Measurements from ENCODE around the gene CEP120.
"Not testable (repeated sequence)": the region's sequence is repeated elsewhere in the genome, so short reads cannot be mapped to it uniquely, and the experiment has no call there.

Gene CEP120

DNA sequence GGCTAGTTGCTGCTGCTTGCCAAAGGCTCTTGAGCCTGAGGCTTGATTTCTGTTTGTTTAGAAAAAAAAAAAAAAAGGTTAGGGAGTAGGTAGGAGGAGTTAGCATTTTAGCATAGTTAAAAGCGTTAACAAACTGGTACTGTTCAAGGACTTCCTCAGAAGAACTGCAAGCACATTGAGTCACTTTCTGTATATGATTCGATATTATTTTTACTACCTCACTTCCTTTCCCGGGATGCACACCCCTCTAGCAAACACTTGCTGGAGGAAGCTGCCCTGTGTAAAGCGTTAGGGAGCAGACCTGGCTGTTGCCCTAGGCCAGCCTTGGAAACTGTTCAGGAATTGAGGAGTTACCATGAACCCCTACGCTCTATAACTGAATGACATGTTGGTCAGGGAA lies 15.7 kb upstream of the CEP120 start:
- DNase-seq (ENCODE audit: low read depth, low spot score) = no peak

DNA sequence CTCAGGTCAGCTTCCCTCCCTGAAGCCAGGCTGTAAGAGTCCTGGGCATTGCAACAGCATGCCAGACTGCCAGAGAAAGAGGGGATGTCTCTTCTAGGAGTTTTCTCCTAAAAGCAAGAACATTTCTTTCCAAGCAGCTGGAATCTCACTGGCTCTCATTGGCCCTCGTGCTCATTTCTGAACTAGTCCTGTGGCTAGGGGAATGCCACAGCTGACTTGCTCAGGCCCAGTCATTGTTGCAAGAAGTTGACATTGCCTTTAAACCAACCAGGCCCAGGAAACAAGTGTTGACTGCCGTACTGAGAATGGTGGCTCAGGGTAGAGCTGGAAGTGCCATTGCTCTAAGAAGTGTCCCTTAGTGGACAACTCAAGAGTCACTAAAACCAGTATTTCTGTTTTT lies 15.0 kb upstream of the CEP120 start:
- no peak for DNase-seq (ENCODE audit: low read depth, low spot score)

GRCh38 chr5:123436201-123436600 lies 13.0 kb upstream of the CEP120 start:
- DNase-seq (ENCODE audit: low read depth, low spot score) = no peak

DNA sequence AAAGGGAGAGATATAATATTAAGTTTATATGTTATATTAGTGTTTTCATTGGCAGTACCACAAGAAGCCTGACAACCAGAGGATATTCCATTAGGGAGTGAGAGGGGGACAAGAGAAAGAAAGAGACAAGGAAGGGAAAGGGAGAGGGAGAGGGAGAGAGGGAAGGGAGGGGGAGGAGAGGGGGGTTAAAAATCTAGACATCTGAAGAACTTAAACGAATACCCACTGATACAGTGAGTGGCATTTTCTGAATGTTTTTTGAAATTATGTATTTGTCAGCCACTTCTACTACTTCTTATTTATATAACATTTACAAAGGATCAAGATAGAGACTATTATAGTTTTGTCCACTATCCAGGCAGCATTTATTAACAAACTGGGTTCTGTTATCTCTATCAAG lies 11.6 kb upstream of the CEP120 start:
- no peak for DNase-seq (ENCODE audit: low read depth, low spot score)

DNA sequence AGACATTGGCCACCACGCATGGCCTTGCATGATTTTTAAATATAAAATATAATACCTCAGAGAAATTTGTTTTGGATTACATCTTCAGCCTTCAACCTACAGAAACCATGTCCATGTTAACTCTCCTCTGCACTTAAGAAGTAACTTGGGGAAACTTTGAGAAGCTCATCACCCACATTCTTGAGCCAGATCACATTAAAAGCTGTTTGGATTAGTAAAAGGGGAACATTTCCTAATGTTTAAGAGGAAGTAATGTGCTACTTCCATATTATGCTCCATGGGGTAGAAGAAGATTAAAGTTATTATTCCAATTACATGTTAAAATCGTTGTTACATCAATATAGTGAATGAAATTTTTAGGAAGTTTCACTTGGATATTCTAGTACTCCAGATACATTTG lies 10.4 kb upstream of the CEP120 start:
- no peak for DNase-seq (ENCODE audit: low read depth, low spot score)

GRCh38 chr5:123430441-123430840 lies 7.2 kb upstream of the CEP120 start:
- DNase-seq (ENCODE audit: low read depth, low spot score) = not testable (repeated sequence)

DNA sequence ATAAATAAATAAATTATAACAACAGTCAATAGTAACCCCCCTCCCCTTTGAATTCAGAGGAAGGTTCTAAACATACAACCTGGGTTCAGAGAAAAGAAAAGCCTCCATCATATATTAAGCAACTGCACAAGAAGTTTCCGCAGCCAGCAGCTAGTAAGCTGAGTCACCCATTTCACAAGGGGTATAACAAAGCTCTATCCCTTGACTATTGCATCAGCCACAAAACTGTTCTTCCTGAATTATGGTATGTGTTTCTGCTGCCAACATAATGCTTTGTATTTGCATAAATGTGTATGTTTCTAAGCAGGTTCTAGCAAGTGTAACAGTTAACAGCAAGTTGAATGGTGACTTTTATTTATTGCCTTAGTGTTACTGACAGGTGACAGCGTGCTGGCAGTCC lies 6.8 kb upstream of the CEP120 start:
- peak; percentile 57 for DNase-seq (ENCODE audit: low read depth, low spot score)

DNA sequence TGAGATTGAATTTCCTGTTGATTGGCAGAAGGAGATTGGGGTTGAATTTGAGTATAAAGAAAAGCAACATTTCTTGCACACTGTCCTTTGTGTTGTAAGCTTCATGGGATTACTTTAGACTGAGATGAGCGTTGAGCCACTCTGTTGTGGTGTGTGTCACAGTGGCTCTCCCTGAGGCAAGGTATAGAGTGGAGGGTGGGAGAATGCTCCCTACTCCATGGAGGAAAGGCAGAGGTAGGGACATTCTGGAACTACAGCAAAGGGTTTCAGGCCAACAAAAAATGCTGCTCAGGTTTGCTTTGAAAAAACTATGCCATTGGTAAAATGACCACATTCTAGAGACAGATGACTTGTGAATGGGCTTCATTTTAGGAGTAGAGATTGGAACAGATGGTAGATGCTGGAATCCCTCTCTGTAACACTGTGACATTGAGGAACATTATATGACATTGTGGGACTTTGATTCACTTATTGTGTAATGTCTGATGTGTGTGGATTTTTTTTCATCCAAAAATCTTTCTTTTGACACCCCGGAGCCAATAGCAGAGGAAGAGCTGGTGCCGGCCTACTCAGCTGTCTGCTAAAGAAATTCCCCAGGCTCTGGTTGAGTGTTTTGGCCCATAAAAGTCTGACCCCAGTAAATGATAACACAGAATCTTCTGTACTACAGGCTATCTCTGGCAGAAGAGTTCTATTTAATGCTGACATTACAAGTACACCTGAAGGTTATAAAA lies 6.2 kb upstream of the CEP120 start:
- DNase-seq (ENCODE audit: low read depth, low spot score) = no peak

DNA sequence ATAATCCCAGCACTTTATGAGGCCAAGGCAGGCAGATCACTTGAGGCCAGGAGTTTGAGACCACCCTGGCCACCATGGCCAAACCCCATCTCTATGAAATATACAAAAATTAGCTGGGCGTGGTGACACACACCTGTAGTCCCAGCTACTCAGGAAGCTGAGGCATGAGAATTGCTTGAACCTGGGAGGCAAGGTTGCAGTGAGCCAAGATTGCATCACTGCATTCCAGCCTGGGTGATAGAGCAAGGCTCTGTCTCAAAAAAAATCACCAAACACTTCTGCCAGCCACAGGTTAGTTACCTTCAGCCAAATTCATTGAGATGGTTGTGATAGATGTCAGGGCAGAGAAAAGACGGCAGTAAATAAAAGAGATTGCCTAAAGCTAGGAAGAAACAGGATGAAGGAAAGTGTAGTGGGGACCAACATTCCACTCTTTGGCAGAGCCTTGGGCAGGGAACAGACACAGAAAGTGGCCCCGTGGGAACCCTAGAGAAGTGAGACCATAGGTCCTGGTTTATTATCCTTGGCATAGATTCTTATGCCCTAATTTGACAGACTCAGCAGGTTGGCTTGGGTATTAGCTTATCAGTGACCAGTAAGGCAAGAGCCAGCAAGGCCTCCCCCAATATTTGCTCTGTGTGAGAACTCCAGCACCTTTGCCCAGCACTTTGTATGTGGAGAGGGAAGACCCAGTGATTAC lies 5.5 kb upstream of the CEP120 start:
- DNase-seq (ENCODE audit: low read depth, low spot score) = no peak

- DNase-seq (ENCODE audit: low read depth, low spot score) = no peak
Measured at GRCh38 chr5:123427281-123427680, 4.1 kb upstream of the CEP120 start.

DNA sequence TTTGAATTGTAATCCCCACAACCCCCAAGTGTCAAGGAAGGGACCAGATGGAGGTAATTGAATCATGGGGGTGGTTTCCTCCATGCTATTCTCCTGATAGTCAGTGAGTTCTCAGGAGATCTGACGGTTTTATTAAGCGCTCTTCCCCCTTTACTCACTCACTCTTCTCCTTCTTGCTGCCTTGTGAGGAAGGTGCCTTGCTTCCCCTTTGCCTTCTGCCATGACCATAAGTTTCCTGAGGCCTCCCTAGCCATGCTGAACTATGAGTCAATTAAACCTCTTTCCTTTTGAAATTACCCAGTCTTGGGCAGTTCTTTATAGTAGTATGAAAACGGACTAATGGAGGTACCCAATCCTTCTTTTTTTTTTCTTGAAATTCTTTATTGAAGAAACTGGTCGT lies 2.2 kb upstream of the CEP120 start:
- no peak for DNase-seq (ENCODE audit: low read depth, low spot score)

DNA sequence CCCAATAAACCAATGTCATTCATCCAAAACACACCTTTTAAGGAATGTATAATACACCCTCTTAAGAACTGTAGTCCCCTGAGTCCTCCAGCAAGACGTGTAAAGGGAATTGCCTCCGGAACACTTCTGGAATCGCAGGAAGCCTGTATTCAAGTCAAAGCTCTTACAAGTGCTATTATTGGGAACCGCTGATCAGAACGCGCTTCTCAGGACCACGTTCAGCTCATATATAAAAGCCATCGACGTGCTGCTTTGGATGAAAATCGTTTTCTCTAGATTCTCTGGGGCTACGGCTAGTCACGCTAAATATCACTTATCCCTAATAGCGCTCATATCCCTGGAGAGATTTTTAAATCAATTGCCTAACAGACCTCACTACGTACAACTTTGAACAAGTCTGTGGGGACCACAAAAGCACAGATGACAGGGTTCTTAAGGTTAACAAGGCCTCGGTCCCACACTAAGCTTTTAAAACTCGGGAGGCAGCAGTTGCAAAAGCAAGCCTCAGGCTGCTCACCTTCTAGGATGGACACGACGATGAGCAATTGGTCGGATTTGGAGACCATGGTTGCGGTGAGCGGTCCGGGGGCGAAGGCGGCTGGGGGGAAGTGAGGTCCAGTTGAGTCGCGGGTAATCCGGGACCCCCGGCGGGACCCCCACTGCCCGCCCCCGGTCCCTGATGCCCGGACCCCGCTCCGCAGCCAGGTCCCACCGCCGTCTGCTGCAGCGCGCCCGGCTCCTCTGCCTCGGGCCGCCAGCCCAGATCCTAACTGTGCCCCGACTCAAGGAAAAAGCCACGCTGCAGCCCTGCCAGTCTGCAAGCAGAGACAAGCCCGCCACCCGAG lies 548 bp downstream of the CEP120 start:
- peak; percentile 53 for DNase-seq (ENCODE audit: low read depth, low spot score)

GRCh38 chr5:123421773-123422172 lies 1.4 kb downstream of the CEP120 start:
- peak; percentile 13 for DNase-seq (ENCODE audit: low read depth, low spot score)

DNA sequence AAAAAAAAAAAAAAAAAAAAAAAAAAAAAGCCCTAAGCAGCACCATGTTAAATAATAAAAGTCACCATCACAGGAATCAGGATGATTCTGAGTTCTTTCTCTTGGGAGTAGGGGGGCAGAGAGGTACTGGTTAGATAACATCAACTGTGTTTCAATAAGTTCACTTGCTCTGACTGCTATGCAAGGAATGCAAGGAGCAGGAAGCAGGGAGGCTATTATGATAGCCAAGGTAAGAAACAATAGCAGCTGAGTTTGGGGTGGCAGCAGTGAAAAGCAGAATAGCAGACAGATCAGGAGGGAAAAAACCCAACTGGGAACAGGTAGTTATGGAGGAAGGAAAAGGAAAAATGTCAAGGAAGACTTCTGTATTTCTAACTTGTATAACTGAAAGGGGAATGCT lies 8.2 kb downstream of the CEP120 start:
- DNase-seq (ENCODE audit: low read depth, low spot score) = peak; percentile 7

DNA sequence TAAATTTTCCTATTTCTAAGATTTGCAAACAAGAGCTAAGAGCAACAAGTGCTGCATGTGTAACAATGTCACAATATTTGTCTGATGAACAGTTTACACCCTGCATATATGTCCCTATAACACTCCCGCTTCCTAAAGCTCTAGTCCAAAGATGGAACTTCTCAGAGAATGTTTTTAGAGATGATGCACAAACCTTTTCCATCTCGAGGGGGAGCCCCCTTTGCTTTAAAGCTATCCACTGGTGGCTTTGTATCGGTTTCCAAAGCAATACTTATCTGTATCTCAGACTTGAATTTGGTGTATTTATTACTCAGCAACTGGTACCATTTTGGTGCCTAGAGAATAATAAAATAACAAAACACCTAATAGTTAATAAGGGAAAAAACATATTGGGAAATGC lies 11.0 kb downstream of the CEP120 start:
- no peak for DNase-seq (ENCODE audit: low read depth, low spot score)

- DNase-seq (ENCODE audit: low read depth, low spot score) = not testable (repeated sequence)
Measured at GRCh38 chr5:123401999-123402398, 21.2 kb downstream of the CEP120 start.

GRCh38 chr5:123401320-123401719 lies 21.9 kb downstream of the CEP120 start:
- DNase-seq (ENCODE audit: low read depth, low spot score) = no peak

DNA sequence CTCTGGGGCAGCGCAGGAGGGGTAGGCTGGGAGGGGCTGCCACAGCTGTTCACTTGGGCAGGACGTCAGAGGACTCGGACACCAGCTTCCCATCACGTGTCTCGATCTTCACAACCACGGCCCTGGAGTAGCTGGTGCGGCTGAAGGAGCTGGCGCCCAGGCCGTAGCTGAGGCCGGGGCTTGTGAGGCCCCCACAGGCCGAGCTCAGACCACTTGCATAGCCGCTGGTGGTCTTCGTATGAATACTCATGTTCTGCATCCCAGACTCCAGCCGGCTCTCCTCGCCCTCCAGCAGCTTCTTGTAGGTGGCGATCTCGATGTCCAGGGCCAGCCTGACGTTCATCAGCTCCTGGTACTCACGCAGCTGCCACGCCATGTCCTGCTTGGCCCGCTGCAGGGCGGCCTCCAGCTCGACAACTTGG lies 22.3 kb downstream of the CEP120 start:
- DNase-seq (ENCODE audit: low read depth, low spot score) = not testable (repeated sequence)

DNA sequence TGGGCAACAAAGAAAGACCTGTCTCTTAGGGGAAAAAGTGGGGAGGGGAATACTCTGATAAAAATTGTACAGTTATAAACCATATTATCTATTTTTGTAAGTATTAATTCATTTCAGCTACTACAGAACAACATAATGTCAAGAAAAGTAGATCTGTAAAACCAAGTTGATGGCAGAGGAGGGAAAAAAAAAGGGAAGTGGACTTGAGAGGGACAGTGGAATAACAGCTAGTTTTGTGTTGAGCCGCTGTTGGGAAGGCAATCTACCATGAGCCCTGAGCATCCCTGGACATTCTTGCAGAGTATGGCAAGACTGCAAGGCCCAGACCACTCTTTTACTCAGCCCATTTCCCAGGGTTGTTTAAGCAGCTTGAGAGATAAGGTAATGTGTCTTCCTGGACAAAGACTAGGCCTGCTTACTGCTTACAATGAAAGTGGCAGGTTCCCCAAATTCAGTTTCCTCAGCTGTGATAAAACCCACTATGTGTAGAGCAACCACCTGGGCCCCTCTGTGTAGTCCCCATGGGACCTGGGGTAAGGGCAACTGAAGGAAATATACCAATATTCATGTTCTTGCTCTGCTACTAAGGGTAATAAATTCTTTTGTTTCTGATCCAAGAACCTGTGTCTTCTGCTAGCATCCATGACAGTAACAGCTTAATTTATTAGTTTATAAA lies 25.0 kb downstream of the CEP120 start:
- no peak for DNase-seq (ENCODE audit: low read depth, low spot score)

GRCh38 chr5:123397538-123397937 lies 25.7 kb downstream of the CEP120 start:
- DNase-seq (ENCODE audit: low read depth, low spot score) = no peak

GRCh38 chr5:123391009-123391408 lies 32.2 kb downstream of the CEP120 start:
- no peak for DNase-seq (ENCODE audit: low read depth, low spot score)

GRCh38 chr5:123389794-123390193 lies 33.4 kb downstream of the CEP120 start:
- DNase-seq (ENCODE audit: low read depth, low spot score) = no peak
